ENCODE results near the gene TUBGCP6. TPM values are rescaled to one million over a fixed set of nuclear protein-coding genes. Genes with fewer than 3 reads are reported as not detected.

The TUBGCP6 gene
- total RNA-seq, 1 donor from 2014 or later, result 54.4 TPM

DNA sequence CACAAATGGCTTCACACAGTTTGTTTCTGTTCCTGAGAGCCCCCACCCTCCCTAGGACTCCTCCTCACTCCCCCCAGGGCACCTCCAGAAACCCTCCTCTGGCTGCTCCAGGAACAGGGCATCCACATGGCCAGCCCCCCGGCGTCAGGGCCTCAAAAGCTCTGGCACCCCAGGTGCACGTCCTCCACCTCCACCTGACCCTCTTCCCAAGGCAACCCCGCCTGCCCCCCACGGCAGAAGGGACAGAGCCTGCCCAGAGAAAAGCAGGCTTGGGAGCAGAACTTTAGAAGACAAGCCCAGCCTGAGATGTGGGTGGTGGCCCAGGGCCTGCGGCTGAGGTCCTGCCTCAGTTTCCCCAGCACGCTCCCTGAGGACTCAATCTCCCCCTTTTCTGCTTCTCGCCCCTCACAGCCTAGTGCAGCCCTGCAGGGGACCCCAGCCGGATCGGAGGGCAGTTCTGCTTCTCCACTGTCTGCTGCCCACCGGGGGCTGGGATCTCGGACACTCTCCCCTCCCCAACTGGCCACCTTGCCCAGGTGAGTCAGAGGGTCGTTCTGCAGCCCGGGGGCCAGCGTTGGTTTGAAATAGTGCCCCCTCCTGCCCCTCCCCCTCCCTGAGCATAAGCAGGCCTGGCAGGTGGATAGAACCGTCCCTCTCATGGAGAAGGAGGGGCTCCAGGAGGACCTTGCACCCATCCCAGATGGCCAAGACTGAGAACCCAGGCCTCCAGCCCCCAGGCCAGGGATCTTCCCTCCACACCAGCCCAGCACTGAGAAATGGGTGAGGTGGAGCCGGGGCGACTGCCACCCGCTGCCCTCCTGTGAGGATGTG is 61.5 kb downstream of the TUBGCP6 start:
- H3K4me1 Mint-ChIP-seq, result peaks cover 11% of the 10 kb centered on the region
- no peaks in the 10 kb centered on the region for H3K27me3 Mint-ChIP-seq (ENCODE audit: low read depth)
- H3K9me3 Mint-ChIP-seq, result no peaks in the 10 kb centered on the region
- TF ChIP-seq, protein P1, sequence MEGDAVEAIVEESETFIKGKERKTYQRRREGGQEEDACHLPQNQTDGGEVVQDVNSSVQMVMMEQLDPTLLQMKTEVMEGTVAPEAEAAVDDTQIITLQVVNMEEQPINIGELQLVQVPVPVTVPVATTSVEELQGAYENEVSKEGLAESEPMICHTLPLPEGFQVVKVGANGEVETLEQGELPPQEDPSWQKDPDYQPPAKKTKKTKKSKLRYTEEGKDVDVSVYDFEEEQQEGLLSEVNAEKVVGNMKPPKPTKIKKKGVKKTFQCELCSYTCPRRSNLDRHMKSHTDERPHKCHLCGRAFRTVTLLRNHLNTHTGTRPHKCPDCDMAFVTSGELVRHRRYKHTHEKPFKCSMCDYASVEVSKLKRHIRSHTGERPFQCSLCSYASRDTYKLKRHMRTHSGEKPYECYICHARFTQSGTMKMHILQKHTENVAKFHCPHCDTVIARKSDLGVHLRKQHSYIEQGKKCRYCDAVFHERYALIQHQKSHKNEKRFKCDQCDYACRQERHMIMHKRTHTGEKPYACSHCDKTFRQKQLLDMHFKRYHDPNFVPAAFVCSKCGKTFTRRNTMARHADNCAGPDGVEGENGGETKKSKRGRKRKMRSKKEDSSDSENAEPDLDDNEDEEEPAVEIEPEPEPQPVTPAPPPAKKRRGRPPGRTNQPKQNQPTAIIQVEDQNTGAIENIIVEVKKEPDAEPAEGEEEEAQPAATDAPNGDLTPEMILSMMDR (conservative IDR thresholded peaks at IDR 0.05), result no peak
- peak overlapping the region; percentile 74 for H3K4me3 Mint-ChIP-seq
- no peaks in the 10 kb centered on the region for H3K36me3 Mint-ChIP-seq (ENCODE audit: low read depth)
- no peak for DNase-seq (ENCODE audit: low read depth, low spot score)
- H3K27ac Mint-ChIP-seq (ENCODE audit: unreplicated experiment), result no peak overlapping the region

DNA sequence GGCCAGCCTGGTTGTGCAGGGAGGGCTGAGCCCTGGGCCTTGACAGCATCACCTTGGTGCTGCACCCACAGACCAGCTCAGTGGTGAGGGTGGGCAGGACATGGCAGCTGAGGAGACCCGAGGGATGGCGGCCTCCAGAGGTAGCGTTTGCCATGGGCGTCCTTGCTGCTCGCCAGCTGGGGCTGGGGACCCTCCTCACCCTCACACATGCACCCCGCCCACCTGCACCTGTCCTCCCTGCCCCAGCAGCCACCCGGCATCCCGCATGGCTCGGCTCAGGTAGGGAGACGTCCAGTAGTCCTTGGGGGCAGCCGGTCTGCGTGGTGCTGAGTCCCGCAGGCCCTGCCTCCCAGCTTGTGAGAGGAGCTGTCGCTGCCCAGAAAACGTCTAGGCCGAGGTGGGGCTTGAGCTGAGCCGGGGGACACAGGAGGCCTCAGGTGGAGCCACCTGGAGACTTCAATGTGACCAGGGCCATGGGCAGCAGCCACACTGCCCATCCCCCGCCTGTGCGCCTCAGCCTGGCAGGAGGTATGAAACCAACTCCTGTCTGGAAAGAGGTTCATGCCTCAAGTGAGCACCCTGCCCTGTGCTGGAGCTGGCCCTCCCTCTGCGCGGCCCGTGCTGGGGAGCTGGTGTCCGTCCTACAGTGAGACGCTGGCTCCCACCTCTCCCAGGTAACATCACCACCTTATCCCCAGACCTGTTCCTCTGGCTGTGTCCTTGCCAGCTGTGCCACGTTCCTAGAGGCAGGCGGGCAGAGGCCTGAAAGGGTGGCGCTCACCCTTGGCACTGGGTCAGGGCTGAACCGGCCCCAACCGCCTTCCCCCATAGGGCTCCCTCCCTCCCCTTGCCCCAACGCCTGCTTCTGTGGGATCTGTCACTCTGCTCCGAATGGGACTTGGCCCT is 62.4 kb downstream of the TUBGCP6 start:
- no peaks in the 10 kb centered on the region for H3K27me3 Mint-ChIP-seq (ENCODE audit: low read depth)
- no peak for DNase-seq (ENCODE audit: low read depth, low spot score)
- no peaks in the 10 kb centered on the region for H3K36me3 Mint-ChIP-seq (ENCODE audit: low read depth)
- H3K9me3 Mint-ChIP-seq, result no peaks in the 10 kb centered on the region
- H3K4me1 Mint-ChIP-seq, result peaks cover 11% of the 10 kb centered on the region
- TF ChIP-seq, protein P1 (conservative IDR thresholded peaks at IDR 0.05), result no peak
- H3K4me3 Mint-ChIP-seq, result no peak overlapping the region
- H3K27ac Mint-ChIP-seq (ENCODE audit: unreplicated experiment), result no peak overlapping the region

DNA sequence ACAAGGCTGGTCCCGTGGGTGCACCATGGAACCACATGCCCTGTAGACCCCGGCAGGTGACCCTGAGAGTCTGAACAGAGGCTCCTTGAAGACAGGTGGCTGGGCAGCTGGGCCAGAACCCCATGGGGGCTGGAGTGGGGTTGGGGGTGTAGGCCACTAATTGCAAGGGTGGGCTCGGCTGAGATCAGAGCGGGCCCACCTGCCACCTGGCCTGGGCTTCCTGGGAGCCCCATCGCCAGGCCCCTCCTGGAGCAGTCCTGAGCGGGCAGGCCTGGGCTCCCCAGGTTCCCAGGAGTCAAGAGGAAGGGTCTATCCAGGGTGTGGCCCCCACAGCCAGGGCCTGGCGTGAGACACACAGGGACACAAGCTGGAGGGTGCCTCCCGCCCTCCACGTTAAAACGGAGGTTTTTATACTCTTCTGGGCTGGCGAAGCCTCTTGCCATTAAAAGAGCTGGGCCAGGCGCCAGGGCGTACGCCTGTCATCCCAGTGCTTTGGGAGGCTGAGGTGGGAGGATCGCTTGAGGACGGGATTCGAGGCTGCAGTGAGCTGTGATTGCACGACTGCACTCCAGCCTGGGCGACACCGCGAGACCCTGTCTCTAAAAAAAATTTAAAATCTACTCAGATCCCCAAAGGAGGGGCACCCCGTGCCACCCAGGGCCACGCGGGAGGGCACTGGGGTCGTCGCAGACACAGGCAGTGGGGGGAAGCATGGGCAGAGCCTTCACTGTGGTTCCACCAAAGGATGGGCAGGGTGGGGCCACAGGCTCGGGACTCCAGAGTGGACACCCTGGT is 63.9 kb downstream of the TUBGCP6 start:
- no peaks in the 10 kb centered on the region for H3K36me3 Mint-ChIP-seq (ENCODE audit: low read depth)
- no peaks in the 10 kb centered on the region for H3K9me3 Mint-ChIP-seq
- H3K27me3 Mint-ChIP-seq (ENCODE audit: low read depth), result no peaks in the 10 kb centered on the region
- peak overlapping the region; percentile 34 for H3K4me3 Mint-ChIP-seq
- H3K27ac Mint-ChIP-seq (ENCODE audit: unreplicated experiment), result no peak overlapping the region
- DNase-seq (ENCODE audit: low read depth, low spot score), result no peak
- TF ChIP-seq, protein P1 (conservative IDR thresholded peaks at IDR 0.05), result no peak
- peaks cover 7% of the 10 kb centered on the region for H3K4me1 Mint-ChIP-seq

DNA sequence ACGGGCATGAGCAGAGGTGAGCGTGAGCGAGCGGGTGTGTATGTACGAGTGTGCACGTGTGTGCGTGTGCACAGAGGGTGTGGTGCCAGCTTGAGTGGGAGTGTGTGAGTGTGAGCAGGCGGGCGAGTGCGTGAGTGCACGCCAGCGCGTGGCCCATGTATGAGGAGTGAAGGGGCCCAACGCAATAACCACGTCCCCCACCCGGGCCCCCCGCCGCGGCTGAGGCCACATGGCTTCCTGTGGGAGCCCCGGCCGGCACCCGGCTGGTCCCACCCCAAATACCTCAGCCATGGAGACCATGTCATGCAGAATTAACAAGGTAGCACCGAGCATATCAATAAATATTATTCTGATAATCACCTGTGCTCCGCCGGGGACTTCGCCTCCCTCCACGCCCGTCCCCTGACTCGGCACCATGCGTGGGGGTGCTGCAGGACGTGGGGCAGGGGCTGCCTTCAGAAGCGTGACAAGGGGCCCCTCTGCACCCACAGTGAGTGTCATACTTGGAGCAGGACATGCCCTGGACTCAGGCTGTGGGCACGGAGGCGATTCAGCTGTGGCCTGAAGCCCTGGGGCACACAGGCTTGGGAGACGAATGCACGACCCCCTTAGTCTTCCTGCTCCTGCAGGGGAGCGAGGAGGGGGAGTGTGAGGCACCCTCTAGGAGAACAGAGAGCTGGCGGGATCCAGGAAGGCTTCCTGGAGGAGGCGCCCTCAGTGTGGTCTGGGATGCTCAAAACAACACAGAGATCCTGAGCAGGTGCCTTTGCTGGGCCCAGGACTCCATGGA is 64.7 kb downstream of the TUBGCP6 start:
- Mint-ChIP-seq H3K4me3 (peak overlapping the region; percentile 49), H3K27ac (ENCODE audit: unreplicated experiment) (peak overlapping the region; percentile 92)

More for the DNA sequence above, 64.7 kb downstream of the TUBGCP6 start:
- H3K27me3 Mint-ChIP-seq (ENCODE audit: low read depth), result no peaks in the 10 kb centered on the region
- DNase-seq (ENCODE audit: low read depth, low spot score), result no peak
- H3K36me3 Mint-ChIP-seq (ENCODE audit: low read depth), result no peaks in the 10 kb centered on the region
- TF ChIP-seq, protein P1 (conservative IDR thresholded peaks at IDR 0.05), result no peak
- no peaks in the 10 kb centered on the region for H3K9me3 Mint-ChIP-seq
- H3K4me1 Mint-ChIP-seq, result peaks cover 4% of the 10 kb centered on the region
